ENCODE data around the gene RNF11.

The RNF11 gene

DNA sequence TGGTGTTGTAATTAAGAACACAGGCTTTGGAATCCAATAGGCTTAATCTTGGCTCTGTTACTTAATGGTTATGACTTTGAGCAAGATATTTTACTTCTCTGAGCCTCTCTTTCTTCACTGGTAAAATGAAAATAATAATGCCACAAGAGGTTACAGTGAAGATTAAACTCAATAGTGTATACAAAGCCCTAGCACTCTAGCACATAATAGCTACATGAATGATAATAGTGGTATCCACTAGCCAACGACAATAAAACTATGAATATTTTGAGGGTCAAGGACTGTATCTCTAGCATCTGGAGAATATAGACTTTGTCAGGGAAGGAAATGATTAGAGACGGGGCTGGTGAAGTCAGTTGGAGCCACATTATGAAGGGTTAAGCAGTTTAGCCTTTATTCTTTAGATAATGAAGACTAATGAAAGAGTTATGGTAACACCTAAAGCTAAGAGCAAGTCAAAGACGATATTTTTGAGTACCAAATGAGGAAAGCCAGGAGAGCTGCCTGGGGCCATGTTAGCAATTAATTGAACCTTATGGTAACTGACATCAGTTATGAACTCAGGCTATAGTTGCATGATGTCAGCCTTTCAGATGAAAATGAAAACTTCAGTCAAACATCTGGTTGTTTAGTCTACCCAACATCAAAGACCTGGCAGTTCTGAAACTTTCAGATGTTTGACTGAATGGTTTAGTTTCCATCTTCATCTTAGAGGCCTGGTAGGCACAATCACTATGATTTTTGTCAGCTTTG lies 32.8 kb upstream of the RNF11 start:
- no peak overlapping the region for H3K4me3 ChIP-seq (ENCODE audit: low read length)
- TF ChIP-seq, protein P1, sequence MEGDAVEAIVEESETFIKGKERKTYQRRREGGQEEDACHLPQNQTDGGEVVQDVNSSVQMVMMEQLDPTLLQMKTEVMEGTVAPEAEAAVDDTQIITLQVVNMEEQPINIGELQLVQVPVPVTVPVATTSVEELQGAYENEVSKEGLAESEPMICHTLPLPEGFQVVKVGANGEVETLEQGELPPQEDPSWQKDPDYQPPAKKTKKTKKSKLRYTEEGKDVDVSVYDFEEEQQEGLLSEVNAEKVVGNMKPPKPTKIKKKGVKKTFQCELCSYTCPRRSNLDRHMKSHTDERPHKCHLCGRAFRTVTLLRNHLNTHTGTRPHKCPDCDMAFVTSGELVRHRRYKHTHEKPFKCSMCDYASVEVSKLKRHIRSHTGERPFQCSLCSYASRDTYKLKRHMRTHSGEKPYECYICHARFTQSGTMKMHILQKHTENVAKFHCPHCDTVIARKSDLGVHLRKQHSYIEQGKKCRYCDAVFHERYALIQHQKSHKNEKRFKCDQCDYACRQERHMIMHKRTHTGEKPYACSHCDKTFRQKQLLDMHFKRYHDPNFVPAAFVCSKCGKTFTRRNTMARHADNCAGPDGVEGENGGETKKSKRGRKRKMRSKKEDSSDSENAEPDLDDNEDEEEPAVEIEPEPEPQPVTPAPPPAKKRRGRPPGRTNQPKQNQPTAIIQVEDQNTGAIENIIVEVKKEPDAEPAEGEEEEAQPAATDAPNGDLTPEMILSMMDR (conservative IDR thresholded peaks at IDR 0.05; ENCODE audit: low read depth, low read length), result no peak
- DNase-seq (ENCODE audit: low read depth), result no peak

DNA sequence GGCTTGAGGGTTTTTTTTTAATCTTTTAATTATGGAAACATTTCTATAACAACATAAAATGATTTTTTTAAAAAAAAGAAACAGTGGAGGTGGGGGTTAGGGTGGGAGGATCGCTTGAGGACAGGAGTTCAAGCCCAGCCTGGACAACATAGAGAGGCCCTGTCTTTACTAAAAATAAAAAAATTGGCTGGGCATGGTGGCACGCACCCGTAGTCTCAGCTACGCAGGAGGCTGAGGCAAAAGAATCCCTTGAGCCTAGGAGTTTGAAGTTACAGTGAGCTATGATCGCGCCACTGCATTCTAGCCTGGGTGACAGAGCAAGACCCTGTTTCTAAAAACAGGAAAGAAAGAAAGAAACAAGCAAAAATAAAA lies 32.2 kb upstream of the RNF11 start:
- DNase-seq (ENCODE audit: low read depth), result no peak
- TF ChIP-seq, protein P1 (conservative IDR thresholded peaks at IDR 0.05; ENCODE audit: low read depth, low read length), result no peak

DNA sequence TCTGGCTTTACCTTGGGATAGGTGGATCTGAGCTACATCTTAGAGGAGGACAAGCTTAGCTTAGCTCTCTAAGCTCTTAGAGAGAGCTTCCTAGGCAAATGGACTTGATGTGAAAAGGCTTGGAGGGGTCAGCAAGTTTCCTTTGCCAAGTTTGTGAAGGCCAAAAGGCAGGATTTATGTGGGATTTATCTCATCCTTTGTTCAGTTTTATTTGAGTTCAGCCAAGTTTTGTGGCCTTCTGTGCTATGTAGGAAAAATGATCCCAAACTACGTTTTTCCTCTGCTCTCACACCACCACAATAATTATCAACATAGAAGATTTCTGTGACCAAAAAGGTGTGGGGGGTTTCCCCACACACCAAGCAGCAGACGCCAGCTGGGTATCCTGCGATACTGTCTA lies 26.0 kb upstream of the RNF11 start:
- TF ChIP-seq, protein P1 (conservative IDR thresholded peaks at IDR 0.05; ENCODE audit: low read depth, low read length), result no peak
- no peak overlapping the region for H3K4me3 ChIP-seq (ENCODE audit: low read length)
- DNase-seq (ENCODE audit: low read depth), result no peak

More for the DNA sequence above, 32.2 kb upstream of the RNF11 start:
- no peak overlapping the region for H3K4me3 ChIP-seq (ENCODE audit: low read length)

DNA sequence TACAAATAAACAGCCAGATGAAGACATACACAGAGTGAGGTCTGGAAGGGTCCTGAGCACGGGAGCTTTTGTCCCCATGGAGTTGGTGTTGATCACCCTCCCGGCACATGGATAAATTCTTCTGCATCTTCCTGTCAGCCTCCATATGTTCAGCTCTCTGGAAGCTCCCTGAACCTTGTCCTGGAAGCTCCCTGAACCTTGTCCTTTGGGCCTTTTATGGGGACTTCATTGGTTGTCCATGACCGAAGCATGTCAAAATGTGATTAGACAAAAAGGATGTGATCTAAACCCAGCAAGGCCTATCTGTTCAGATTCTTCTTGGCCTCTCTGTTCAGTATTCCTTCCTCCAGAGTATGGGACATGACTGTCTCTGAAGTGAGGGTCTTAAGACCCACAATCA lies 25.4 kb upstream of the RNF11 start:
- no peak for DNase-seq (ENCODE audit: low read depth)
- TF ChIP-seq, protein P1 (conservative IDR thresholded peaks at IDR 0.05; ENCODE audit: low read depth, low read length), result no peak
- H3K4me3 ChIP-seq (ENCODE audit: low read length), result no peak overlapping the region

DNA sequence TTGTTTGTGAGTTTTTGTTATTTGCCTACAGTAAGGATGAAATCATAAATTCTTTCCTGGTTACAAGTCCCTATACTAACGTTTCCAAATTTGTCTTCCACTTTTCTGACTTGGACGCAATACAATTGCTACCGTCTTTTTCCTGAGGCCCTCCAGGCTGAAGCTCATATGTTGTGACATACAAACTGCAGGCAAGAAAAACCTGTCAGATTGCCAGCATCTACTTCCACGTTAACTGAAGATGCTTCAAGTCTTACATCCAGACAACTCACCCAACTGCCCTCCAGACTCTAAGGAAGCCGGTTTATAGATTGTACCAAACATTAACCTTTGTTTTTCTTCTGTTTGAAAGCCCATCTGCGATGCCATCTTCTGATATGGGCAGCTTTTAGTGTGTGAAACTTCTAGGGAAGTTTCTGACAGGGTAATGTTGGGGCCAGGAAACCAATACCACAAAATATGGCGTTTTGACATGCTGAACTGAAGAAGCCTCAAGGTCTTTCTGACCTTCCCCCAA lies 21.4 kb upstream of the RNF11 start:
- DNase-seq (ENCODE audit: low read depth), result no peak
- no peak overlapping the region for H3K4me3 ChIP-seq (ENCODE audit: low read length)

DNA sequence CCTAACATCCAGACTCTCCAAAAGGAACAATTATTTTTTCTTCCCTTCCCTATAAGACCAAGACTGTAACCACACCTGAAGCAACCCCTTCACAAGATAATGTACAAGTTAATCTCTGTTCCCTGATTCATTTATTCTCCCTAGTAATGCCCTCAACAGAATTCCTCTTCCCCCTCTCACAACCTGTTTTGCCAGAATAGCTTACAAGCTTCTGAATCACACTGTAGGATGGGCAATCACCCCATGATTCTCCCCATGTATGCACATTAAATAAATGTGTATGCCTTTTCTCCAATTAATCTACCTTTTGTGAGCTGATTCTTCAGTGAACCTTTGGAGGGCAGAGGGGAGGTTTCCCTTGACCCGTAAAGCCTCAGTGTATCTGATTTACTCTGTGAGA lies 20.9 kb upstream of the RNF11 start:
- DNase-seq (ENCODE audit: low read depth), result no peak

More for the DNA sequence above, 21.4 kb upstream of the RNF11 start:
- TF ChIP-seq, protein P1 (conservative IDR thresholded peaks at IDR 0.05; ENCODE audit: low read depth, low read length), result no peak

More for the DNA sequence above, 20.9 kb upstream of the RNF11 start:
- H3K4me3 ChIP-seq (ENCODE audit: low read length), result no peak overlapping the region
- TF ChIP-seq, protein P1 (conservative IDR thresholded peaks at IDR 0.05; ENCODE audit: low read depth, low read length), result no peak

All from retinal pigment epithelial cell (primary cell).